ENCODE data around the gene SEC16A.

Gene SEC16A

DNA sequence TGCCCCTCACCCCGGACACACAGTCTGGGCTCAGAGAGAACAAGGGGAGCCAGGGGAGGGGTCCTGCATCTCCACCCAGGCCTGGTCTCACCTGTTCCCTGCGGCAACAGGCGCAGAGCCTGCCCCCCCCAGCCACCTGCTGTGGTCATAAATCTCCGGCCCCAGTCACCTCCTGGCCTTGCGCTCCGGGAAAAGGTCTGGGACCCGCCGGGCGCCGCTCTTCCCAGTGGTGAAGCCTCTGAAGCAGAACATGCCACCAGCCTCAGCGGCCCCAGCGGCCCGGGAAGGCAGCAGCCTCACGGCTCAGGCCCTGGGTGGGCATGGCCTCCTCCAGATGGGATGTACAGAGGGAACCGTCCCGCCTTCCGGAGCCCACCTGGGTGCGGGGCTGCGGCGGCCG, 42.4 kb upstream of the SEC16A start:
- TF ChIP-seq, protein P1, sequence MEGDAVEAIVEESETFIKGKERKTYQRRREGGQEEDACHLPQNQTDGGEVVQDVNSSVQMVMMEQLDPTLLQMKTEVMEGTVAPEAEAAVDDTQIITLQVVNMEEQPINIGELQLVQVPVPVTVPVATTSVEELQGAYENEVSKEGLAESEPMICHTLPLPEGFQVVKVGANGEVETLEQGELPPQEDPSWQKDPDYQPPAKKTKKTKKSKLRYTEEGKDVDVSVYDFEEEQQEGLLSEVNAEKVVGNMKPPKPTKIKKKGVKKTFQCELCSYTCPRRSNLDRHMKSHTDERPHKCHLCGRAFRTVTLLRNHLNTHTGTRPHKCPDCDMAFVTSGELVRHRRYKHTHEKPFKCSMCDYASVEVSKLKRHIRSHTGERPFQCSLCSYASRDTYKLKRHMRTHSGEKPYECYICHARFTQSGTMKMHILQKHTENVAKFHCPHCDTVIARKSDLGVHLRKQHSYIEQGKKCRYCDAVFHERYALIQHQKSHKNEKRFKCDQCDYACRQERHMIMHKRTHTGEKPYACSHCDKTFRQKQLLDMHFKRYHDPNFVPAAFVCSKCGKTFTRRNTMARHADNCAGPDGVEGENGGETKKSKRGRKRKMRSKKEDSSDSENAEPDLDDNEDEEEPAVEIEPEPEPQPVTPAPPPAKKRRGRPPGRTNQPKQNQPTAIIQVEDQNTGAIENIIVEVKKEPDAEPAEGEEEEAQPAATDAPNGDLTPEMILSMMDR (IDR thresholded peaks at IDR 0.05; ENCODE audit: insufficient read depth, low read length, missing control alignments), result no peak
- POLR2A ChIA-PET, result no interaction called here
- CTCF ChIA-PET, result no interaction called here
- no peak for DNase-seq (ENCODE audit: low read depth, low spot score)
- no peak overlapping the region for H3K4me3 ChIP-seq (ENCODE audit: low read depth, low read length)

DNA sequence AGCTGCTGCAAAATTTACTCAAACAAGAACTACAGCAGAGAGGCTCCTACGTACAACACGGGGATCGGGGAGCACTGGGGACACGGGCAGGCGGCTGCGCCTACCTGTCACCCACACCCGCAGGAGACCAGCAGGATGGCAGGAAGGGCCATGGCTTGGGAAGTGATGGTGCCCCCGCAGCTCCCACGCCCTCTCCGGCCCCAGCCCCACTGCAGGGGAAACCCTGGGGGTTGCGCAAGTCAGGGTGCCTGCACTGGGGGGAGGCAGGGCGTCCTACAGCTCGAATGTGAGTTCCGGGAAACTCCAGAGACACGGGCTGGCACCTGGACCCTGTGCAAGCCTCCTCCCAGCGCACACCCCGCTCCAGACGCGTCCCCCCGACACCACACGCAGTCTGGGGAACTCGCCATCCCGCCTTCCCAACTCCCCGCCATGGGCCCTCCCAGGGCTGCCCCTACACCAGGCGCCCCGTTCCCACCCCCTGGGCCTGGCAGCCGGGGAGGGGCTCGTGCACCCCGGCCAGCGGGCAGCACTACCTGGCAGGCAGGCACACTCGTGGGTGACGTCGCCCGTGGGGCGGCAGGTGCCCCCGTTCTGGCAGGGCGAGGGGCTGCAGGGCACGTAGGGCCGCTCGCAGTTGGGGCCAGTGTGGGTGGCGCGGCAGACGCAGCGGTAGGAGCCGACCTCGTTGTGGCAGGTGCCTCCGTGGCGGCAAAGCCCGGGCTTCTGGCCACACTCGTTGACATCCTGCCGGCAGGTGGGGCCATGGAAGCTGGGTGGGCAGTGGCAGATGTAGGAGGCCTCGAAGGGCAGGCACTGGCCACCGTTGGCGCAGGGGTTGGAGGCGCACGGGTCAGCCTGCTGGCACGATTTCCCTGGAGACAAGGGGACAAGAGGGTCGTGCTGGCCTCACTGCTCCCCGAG, 39.7 kb upstream of the SEC16A start:
- TF ChIP-seq, protein P1 (IDR thresholded peaks at IDR 0.05; ENCODE audit: insufficient read depth, low read length, missing control alignments), result no peak
- ChIA-PET POLR2A (no interaction called here), CTCF (interaction anchor here (0.9 to 3.8 kb wide), 2 partner anchors 33 to 149 kb away, joined by 4 to 21 read pairs; no protein-coding TSS in a partner anchor)
- DNase-seq (ENCODE audit: low read depth, low spot score), result no peak
- no peak overlapping the region for H3K4me3 ChIP-seq (ENCODE audit: low read depth, low read length)

DNA sequence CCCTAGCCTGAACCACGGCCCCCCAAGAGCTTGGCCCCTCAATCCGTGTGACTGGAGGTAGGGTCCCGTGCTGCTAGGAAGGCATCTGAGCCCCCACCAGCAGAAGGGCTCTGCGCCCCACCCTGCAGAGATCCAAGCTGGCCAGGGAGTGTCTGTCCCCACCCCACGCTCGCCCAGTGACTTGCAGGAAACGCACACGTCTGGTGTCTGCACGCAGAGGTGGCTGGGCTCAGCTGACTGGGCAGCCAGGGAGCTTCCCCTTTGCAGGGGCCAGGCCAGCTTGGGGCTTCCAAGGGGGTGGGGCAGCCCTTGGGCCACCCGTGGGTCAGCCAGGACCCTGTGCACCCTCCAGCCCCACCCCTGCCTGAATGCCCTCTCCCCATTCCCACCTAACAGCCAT, 38.7 kb upstream of the SEC16A start:
- TF ChIP-seq, protein P1 (IDR thresholded peaks at IDR 0.05; ENCODE audit: insufficient read depth, low read length, missing control alignments), result no peak
- no peak overlapping the region for H3K4me3 ChIP-seq (ENCODE audit: low read depth, low read length)
- CTCF ChIA-PET, result interaction anchor here (0.9 to 3.8 kb wide), 3 partner anchors 32 to 150 kb away, joined by 3 to 21 read pairs (median 4); no protein-coding TSS in a partner anchor
- no peak for DNase-seq (ENCODE audit: low read depth, low spot score)
- POLR2A ChIA-PET, result no interaction called here

- CTCF ChIA-PET, result interaction anchor here (1.7 to 3.8 kb wide), 3 partner anchors 16 to 35 kb away, joined by 6 to 21 read pairs (median 8); no protein-coding TSS in a partner anchor
- DNase-seq (ENCODE audit: low read depth, low spot score), result no peak
- H3K4me3 ChIP-seq (ENCODE audit: low read depth, low read length), result no peak overlapping the region
- POLR2A ChIA-PET, result no interaction called here
- TF ChIP-seq, protein P1 (IDR thresholded peaks at IDR 0.05; ENCODE audit: insufficient read depth, low read length, missing control alignments), result no peak
Observed at GRCh38 chr9:136520053-136520540, 37.3 kb upstream of the SEC16A start.

GRCh38 chr9:136519263-136520052, 36.6 kb upstream of the SEC16A start:
- TF ChIP-seq, protein P1 (IDR thresholded peaks at IDR 0.05; ENCODE audit: insufficient read depth, low read length, missing control alignments), result no peak
- ChIA-PET POLR2A (no interaction called here), CTCF (interaction anchor here (1.5 to 3.8 kb wide), 4 partner anchors 15 to 34 kb away, joined by 5 to 21 read pairs (median 7); no protein-coding TSS in a partner anchor)
- no peak overlapping the region for H3K4me3 ChIP-seq (ENCODE audit: low read depth, low read length)
- DNase-seq (ENCODE audit: low read depth, low spot score), result no peak
